ENCODE data around the gene LSM5. TPM values are rescaled to one million over a fixed set of nuclear protein-coding genes. Genes with fewer than 3 reads are reported as not detected.

Gene LSM5
- total RNA-seq, 1 donor from 2014 or later: 50.5 TPM

DNA sequence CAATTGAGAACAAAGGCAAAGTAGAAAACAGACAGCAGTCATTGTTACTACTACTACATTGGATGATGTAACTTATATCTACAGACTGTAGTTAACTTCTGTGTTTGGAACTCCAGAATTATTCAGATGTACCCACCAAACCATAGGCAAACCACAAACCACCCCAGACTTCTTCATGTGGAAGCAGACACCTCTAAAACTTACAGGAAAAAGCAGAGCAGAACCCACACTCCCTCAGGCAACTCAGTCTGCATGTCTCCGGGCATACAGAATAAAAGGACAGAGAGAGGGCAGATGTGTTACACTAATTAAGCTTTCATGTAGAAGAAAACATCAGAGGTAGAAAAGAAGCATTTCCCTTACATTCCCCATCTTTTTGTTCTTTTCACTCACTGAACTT, 9.0 kb downstream of the LSM5 start:
- Mint-ChIP-seq H3K27ac (ENCODE audit: unreplicated experiment) (no peak overlapping the region), H3K4me3 (ENCODE audit: unreplicated experiment) (no peak overlapping the region), H3K4me1 (ENCODE audit: unreplicated experiment) (no peaks in the 10 kb centered on the region), H3K36me3 (ENCODE audit: low read depth, unreplicated experiment) (no peaks in the 10 kb centered on the region), H3K27me3 (ENCODE audit: unreplicated experiment) (no peaks in the 10 kb centered on the region), H3K9me3 (ENCODE audit: unreplicated experiment) (no peaks in the 10 kb centered on the region)
- TF ChIP-seq, protein P1, sequence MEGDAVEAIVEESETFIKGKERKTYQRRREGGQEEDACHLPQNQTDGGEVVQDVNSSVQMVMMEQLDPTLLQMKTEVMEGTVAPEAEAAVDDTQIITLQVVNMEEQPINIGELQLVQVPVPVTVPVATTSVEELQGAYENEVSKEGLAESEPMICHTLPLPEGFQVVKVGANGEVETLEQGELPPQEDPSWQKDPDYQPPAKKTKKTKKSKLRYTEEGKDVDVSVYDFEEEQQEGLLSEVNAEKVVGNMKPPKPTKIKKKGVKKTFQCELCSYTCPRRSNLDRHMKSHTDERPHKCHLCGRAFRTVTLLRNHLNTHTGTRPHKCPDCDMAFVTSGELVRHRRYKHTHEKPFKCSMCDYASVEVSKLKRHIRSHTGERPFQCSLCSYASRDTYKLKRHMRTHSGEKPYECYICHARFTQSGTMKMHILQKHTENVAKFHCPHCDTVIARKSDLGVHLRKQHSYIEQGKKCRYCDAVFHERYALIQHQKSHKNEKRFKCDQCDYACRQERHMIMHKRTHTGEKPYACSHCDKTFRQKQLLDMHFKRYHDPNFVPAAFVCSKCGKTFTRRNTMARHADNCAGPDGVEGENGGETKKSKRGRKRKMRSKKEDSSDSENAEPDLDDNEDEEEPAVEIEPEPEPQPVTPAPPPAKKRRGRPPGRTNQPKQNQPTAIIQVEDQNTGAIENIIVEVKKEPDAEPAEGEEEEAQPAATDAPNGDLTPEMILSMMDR (IDR thresholded peaks at IDR 0.05; ENCODE audit: unreplicated experiment): no peak
- DNase-seq (ENCODE audit: low spot score): no peak

DNA sequence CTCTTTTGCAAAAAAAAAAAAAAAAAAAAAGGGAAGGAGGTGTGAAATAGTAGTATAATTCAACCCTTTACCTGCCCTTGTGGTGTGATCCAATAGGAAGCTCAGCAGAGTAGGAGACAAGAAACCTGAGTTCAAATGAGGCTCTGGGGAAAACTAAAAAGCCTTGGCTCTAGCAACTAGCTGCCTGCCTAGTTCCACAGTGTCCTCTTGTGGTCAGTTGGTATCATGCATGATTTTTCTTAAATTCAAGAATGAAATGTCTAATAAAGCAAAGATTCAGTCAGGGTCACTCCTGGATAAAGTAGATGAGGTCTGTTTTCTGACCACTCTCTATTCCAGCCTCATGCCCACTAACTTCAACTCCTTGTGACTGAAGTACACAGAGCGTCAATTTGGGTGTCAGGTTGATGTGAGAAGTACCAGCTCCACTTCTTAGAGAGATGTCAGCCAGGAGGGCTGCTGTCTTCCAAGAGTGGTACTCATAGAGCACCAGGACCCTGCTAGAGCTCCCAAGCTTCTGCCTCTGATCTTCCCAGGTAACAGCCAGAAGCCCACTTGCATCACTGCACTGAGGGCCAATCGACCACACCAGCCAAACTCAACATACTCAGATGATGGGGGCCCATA, 10.5 kb downstream of the LSM5 start:
- no peaks in the 10 kb centered on the region for H3K4me1 Mint-ChIP-seq (ENCODE audit: unreplicated experiment)
- no peaks in the 10 kb centered on the region for H3K27me3 Mint-ChIP-seq (ENCODE audit: unreplicated experiment)
- H3K9me3 Mint-ChIP-seq (ENCODE audit: unreplicated experiment): no peaks in the 10 kb centered on the region
- H3K27ac Mint-ChIP-seq (ENCODE audit: unreplicated experiment): no peak overlapping the region
- TF ChIP-seq, protein P1 (IDR thresholded peaks at IDR 0.05; ENCODE audit: unreplicated experiment): peak; percentile 81
- DNase-seq (ENCODE audit: low spot score): peak; percentile 42
- H3K4me3 Mint-ChIP-seq (ENCODE audit: unreplicated experiment): no peak overlapping the region
- no peaks in the 10 kb centered on the region for H3K36me3 Mint-ChIP-seq (ENCODE audit: low read depth, unreplicated experiment)

DNA sequence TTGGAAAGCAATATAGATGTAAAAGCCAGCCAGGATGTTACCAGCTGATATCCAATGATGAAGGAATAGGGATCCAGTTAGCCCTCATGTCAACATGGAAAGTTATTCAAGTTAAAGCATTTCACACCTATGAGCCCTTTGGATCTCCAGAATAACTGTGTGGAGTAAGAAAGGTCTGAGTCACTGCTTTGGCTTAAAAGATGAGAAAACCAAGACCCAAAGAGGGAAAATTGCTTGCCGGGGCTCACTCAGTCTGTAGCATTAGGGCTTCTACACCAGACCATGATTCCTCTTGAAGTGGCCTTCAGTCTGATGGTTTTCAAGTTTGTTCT, 12.6 kb downstream of the LSM5 start:
- H3K4me1 Mint-ChIP-seq (ENCODE audit: unreplicated experiment): peaks cover 2% of the 10 kb centered on the region
- H3K4me3 Mint-ChIP-seq (ENCODE audit: unreplicated experiment): no peak overlapping the region
- H3K27me3 Mint-ChIP-seq (ENCODE audit: unreplicated experiment): peaks cover 3% of the 10 kb centered on the region
- DNase-seq (ENCODE audit: low spot score): no peak
- no peaks in the 10 kb centered on the region for H3K9me3 Mint-ChIP-seq (ENCODE audit: unreplicated experiment)
- TF ChIP-seq, protein P1 (IDR thresholded peaks at IDR 0.05; ENCODE audit: unreplicated experiment): no peak
- no peak overlapping the region for H3K27ac Mint-ChIP-seq (ENCODE audit: unreplicated experiment)
- H3K36me3 Mint-ChIP-seq (ENCODE audit: low read depth, unreplicated experiment): no peaks in the 10 kb centered on the region

DNA sequence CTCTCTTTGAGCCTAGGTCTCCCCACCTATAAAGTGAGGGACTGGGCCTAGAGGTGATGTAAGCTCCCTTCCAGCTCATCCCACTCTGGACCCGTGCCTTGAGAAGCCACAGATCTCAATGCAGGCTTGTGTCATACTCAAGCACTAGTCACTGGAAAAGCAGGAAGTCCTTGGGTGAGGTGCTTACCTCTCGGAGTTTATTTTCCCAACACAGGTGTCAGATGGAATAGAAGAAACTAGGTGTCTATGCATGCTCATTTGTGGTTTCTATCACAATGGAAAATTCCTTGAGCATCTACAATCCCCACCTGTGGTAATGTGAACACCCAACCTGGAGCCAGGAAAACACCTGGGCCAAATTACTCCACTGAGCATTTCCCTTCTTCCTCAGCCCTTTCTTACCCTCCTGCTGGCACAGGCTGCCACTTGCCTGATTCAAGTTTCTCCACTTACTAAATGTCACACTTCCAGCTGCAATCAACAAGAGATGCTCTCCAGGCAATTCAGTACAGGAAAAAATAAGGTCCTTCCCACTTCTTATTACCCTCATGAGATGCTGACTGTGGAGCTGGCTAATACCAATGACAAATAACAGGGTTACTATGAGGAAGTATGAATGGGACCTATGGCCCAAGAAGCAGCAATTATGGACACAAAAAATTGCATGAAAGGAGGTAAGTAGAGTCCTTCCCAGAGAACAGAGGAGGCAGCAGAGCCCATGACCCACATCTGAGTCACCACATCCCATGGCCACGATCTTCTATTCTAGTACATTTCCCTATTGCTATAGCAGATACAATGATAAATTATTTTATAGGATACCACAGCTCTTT, 13.1 kb downstream of the LSM5 start:
- H3K27ac Mint-ChIP-seq (ENCODE audit: unreplicated experiment): no peak overlapping the region
- H3K27me3 Mint-ChIP-seq (ENCODE audit: unreplicated experiment): peaks cover 3% of the 10 kb centered on the region
- H3K36me3 Mint-ChIP-seq (ENCODE audit: low read depth, unreplicated experiment): no peaks in the 10 kb centered on the region
- no peak for DNase-seq (ENCODE audit: low spot score)
- H3K4me1 Mint-ChIP-seq (ENCODE audit: unreplicated experiment): peaks cover 2% of the 10 kb centered on the region
- no peaks in the 10 kb centered on the region for H3K9me3 Mint-ChIP-seq (ENCODE audit: unreplicated experiment)
- TF ChIP-seq, protein P1 (IDR thresholded peaks at IDR 0.05; ENCODE audit: unreplicated experiment): no peak
- no peak overlapping the region for H3K4me3 Mint-ChIP-seq (ENCODE audit: unreplicated experiment)

DNA sequence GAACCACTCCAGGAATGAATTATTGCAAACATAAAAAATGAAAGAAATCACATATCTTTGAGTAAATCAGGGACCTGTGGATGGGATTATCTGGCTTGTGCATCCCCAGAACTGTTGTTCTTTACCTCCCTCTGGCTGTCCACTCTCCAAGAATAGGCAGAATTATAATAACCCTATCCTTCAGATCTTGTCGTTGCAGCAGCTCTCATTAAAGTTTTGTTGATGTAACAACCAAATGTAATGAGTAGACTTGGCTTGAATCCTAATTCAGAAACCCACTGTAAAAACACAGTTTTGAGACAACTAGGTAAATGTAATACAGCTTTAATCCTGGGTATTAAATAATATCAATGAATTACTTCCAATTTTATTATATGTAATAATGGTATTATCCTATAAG, 16.2 kb downstream of the LSM5 start:
- TF ChIP-seq, protein P1 (IDR thresholded peaks at IDR 0.05; ENCODE audit: unreplicated experiment): no peak
- H3K27me3 Mint-ChIP-seq (ENCODE audit: unreplicated experiment): peaks cover 3% of the 10 kb centered on the region
- no peak for DNase-seq (ENCODE audit: low spot score)
- no peaks in the 10 kb centered on the region for H3K36me3 Mint-ChIP-seq (ENCODE audit: low read depth, unreplicated experiment)
- H3K4me1 Mint-ChIP-seq (ENCODE audit: unreplicated experiment): peaks cover 2% of the 10 kb centered on the region
- H3K27ac Mint-ChIP-seq (ENCODE audit: unreplicated experiment): no peak overlapping the region
- no peak overlapping the region for H3K4me3 Mint-ChIP-seq (ENCODE audit: unreplicated experiment)
- H3K9me3 Mint-ChIP-seq (ENCODE audit: unreplicated experiment): no peaks in the 10 kb centered on the region
